HG03175 (cell line): ENCODE data around the gene NTN5.
"Not testable (repeated sequence)": the region's sequence is repeated elsewhere in the genome, so short reads cannot be mapped to it uniquely, and the experiment has no call there.

ENCODE experiments used
- ATAC-seq: cut with Tn5 transposase; IDR thresholded peaks from one replicate; pipeline ENCODE4 v1.9.1; 2021; ENCODE audit warnings: mild to moderate bottlenecking, moderate library complexity; ENCODE audit not compliant: unreplicated experiment

The NTN5 gene

DNA sequence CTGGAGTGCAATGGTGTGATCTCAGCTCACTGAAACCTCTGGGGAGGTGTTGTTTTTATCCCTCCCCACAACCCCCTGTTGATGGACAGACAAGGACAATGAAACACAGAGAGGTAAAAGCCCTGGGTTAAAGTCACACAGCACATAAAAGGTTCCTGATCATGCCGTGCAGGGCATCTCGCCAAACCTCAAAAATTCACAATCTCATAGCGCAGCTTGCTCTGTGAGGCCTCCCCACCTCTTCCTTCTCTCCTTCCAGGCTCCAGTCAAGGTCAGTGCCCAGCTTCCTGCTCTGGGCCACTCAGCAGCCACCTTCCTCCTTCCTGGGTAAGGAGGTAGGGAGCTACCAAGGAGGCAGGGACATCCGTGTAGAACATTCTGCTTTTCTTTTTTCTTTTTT is 25.2 kb upstream of the NTN5 start:
- no peak for ATAC-seq

GRCh38 chr19:48696353-48697010 is 23.7 kb upstream of the NTN5 start:
- no peak for ATAC-seq

- no peak for ATAC-seq
Measured at GRCh38 chr19:48695743-48696352, 23.0 kb upstream of the NTN5 start, which contains the start of gene FUT2. FUT2 (plus strand) TSS chr19:48695971; CDS start chr19:48702957, 6,986 bp downstream.

DNA sequence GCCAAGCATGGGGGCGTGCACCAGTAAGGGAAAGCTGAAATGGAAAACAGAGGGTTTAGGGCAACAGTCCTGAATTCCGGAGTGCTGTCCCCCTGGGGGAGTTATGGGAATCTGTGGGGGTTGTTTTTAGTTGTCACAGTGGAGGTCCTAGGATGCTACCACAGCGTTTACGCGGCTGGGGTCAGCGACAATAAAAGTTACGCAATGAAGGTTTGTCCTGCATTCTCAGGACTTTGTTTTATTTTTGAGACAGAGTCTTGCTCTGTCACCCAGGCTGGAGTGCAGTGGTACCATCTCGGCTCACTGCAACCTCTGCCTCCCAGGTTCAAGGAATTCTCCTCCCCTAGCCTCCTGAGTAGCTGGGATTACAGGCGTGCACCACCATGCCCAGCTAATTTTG is 20.8 kb upstream of the NTN5 start:
- ATAC-seq: not testable (repeated sequence)

DNA sequence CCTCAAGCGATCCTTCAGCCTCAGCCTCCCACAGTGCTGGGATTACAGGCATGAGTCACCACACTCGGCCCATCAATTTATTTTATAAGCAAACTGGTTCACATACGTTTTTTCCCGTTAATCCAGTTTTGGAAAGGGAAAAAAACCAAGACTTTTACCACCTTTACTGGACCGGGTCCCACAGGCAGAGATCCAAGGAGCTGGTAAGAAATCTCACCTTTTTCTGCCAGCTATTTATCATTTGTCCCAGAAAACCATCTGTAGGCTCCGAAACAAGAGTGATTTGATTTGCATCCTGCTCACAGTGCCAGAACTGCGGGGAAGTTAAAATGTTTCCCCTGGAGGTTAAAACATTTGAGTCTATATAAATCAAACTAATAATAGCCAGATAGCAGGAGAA is 16.6 kb upstream of the NTN5 start:
- ATAC-seq: no peak

DNA sequence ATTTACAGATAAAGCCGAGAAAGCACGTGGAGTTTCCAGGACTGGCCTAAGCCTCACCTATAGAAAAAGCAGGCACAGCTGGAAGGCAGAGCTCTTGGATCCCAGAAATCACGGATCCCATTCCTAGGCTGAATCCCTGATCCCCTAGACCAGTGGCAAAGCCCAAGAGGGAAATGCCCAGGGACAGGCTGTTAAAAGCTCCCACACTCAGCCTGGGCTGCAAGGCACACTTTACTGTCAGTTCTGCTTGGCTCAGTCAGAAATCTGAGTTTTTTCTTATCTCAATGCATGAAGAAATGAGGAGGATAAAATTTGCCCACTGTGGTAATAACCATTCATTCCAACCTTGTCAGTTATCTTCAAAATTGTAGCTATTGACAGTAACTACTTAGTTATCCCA is 15.0 kb upstream of the NTN5 start:
- ATAC-seq: no peak

DNA sequence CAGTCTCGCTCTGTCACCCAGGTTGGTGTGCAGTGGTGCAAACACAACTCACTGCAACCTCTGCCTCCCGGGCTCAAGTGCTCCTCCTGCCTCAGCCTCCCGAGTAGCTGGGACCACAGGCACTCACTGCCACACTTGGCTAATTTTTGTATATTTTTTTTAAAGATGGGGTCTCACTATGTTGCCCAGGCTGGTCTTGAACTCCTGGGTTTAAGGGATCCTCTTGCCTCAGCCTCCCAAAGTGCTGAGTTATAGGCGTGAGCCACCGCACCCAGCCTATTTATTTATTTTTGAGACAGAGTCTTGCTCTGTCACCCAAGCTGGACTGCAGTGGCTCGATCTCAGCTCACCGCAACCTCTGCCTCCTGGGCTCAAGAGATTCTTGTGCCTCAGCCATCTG is 13.8 kb upstream of the NTN5 start:
- ATAC-seq: not testable (repeated sequence)

- ATAC-seq: no peak
Measured at GRCh38 chr19:48686088-48686487, 13.3 kb upstream of the NTN5 start.

DNA sequence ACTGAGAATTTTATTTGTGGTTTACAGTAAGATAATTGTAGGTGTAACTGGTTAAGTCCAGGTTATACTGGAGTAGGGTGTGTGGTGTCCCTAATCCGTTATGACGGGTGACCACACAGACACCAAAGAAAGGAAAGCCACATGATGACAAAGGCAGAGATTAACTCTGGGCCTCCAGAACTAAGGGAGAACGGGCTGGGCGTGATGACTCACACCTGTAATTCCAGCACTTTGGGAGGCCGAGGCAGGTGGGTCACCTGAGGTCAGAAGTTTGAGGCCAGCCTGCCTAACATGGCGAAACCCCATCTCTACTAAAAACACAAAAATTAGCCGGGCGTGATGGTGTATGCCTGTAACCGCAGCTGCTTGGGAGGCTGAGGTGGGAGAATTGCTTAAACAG is 12.8 kb upstream of the NTN5 start:
- no peak for ATAC-seq

DNA sequence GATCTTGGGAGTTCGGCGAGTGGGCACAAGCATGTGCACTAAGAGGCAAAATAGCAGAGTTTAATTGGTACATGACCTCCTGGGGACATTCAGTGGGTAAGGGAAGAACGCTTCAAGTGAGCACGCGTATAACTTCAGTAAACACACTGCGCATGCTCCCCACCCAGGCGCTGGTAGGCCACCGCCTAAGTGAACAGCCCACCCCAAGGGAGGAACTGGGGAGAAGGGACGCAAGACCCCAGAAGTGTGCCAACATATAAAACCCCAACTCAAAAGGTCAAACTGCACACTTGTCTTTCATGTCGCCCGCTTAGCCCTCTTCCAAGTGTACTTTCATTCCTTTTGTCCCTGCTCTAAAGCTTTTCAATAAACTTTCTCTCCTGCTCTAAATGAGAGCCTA is 10.5 kb upstream of the NTN5 start:
- ATAC-seq: no peak

- ATAC-seq: no peak
Measured at GRCh38 chr19:48681127-48681470, 8.3 kb upstream of the NTN5 start.

DNA sequence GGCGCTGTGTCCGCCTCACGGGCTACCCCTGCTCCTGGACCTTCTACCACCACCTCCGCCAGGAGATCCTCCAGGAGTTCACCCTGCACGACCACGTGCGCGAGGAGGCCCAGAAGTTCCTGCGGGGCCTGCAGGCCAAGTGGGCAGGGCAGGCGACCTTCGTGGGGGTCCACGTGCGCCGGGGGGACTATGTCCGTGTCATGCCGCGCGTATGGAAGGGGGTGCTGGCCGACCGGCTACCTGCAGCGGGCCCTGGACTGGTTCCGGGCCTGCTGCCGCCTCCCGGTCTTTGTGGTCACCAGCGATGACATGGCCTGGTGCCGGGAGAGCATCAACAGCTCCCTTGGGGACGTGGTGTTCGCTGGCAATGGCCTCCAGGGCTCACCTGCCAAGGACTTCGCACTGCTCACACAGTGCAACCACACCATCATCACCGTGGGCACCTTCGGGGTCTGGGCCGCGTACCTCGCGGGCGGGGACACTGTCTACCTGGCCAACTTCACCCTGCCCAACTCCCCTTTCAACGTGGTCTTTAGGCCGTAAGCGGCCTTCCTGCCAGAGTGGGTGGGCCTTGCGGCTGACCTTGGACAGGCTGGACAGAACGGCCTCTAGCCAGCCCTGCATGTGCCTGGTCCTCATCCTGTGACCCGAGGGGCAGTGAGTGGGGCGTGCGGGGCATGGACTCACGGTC is 7.8 kb upstream of the NTN5 start:
- no peak for ATAC-seq

- ATAC-seq: not testable (repeated sequence)
Measured at GRCh38 chr19:48680006-48680405, 7.2 kb upstream of the NTN5 start.

- ATAC-seq: no peak
Measured at GRCh38 chr19:48678201-48678600, 5.4 kb upstream of the NTN5 start.

GRCh38 chr19:48676887-48677286 is 4.1 kb upstream of the NTN5 start:
- no peak for ATAC-seq

GRCh38 chr19:48676487-48676886 is 3.7 kb upstream of the NTN5 start:
- no peak for ATAC-seq

GRCh38 chr19:48674921-48675824 is 2.4 kb upstream of the NTN5 start:
- no peak for ATAC-seq

DNA sequence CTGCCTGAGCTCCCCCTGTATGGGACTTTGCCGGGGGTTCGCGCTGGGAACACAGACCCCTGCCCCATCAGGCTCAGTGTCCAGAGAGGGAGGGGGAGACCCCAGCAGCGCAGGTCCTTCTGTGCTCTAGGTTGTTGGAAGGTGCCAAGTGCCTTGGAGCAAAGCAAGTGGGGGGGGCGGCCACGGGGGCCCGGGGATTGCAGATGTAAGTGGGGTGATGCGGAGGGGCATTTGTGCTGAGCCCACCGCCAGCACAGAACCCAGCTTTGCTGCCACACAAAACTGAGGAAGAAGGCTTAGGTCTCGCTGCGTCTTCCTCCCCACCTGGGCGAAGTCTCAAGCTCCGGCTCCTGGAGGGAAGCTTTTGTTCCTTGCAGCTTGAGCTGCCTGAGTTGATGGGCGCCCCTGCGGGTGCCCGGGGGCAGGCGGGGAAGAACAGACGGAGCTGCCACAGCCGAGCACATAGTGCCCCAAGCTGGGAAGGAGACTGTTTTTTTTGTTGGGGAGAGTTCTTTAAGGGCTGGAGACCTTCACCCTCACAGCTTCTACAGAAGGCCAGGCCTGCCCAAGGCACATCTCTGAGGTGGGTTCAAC is 1.5 kb upstream of the NTN5 start:
- ATAC-seq: no peak

DNA sequence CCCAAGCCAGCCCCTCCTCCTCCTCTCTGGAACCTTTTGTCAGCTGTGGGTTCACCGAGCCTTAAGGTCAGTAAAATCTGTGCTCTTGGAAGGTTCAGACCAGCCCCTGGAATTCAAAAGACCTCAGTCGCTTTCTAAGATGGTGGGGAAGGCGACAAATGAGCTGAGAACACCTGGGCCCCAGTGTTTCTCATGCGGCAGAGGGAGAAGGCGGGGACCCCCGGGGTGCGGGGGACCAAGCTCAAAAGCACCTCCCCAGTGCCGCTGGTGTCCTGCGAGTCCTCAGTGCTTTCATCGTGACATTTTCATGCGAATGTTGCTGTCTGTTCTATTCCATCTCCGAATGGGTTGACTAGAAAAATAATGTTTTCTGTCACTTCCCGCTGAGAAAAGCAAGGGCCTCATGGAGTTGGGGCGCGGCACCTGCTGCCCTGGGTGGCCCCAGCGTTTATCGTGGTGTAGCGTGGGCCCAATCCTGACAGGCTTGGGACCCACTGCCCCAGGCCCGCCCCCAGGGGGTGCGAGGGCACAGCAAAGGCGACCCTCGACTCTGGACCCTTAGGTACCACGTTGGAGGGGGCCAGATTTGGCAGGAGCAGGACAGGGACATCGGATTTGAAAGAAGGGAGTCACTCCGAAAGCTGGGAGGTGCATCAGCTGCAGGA is 751 bp upstream of the NTN5 start:
- ATAC-seq: no peak

- no peak for ATAC-seq
Measured at GRCh38 chr19:48671446-48671995, 1.3 kb downstream of the NTN5 start.
